NCI-H69 (cell line): ENCODE measurements around the gene IFRD2.
"Not testable (repeated sequence)": the region's sequence is repeated elsewhere in the genome, so short reads cannot be mapped to it uniquely, and the experiment has no call there.

Source experiments
- DNase-seq: peaks from one replicate; lab custom pipeline; 2025; lab: John Stamatoyannopoulos, UW

IFRD2 gene

GRCh38 chr3:50251220-50251619, 41.0 kb downstream of the IFRD2 start:
- no peak for DNase-seq

DNA sequence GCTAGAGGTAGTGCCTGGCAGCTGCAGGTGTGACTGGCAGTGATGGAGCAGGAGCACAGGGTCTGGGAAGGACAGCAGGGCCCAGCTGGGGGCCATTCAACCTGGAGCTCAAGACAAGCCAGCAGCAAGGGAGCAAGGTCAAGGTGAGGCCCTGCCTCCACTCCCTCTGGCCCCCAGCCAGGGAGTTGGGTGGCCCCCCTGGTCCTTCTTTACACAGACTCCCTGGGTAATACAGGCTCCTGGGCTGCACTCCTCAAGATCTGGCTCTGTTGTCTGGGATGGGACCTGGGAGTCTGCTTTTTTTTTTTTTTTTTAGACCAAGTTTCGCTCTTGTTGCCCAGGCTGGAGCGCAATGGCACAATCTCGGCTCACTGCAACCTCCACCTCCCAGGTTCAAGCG, 41.7 kb downstream of the IFRD2 start:
- DNase-seq, result peak; percentile 38

DNA sequence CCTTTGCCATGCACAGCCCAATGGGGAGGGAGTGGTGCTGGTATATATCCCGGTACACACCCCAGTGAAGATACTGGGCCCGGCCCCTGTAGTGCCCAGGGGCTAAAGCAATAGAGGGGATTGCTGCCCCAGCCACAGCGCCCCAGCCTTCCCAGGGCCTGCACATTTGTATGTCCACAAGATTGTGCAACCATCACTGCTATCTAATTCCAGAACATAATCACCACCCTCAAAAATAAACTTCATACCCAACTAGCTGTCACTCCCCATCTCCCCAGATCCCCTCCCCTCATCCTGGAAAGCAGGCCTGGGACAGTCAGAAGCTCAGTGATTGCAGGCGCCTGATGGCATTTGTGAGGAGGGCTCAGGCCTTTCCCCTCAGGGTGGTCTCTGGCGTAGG, 42.8 kb downstream of the IFRD2 start:
- DNase-seq, result no peak

- DNase-seq, result peak; percentile 39
Measured at GRCh38 chr3:50248387-50248786, 43.8 kb downstream of the IFRD2 start.

GRCh38 chr3:50246517-50246954, 45.7 kb downstream of the IFRD2 start:
- peak; percentile 54 for DNase-seq

DNA sequence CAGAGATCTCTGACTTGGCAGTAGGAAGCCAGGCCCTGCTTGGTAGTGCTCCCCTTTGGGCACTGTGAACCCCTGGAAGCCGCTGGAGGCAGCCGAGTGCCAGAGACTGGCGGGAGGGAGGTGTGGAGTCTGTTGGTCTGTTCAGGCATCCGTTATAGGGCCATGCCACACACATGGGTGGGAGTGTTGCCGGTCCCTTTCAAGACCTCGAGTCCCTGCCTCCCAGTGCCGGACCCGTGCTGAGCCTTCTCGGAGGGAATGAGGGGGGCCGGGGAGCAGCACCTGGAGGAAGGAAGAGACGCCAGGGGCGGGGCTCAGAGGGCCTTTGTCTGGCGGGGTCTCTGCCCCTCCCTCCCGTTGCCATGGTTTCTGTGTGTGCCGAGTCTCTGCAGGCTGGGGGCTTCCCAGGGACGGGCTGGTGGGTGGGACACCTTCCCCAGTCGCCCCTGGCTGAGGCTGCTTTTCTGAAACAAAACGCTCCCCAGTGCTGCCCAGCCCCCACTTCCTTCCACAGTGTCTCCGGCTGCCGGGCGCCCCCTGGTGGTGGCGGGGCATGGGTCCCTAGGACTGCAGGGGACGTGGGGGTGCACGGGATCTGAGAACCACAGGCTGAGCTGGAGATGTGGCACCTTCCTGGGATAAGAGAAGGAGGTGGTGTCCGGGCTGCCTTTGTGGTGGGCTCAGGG, 46.3 kb downstream of the IFRD2 start:
- peak; percentile 86 for DNase-seq

GRCh38 chr3:50245251-50245745, 46.9 kb downstream of the IFRD2 start:
- DNase-seq, result no peak

GRCh38 chr3:50244813-50245212, 47.4 kb downstream of the IFRD2 start:
- not testable (repeated sequence) for DNase-seq

DNA sequence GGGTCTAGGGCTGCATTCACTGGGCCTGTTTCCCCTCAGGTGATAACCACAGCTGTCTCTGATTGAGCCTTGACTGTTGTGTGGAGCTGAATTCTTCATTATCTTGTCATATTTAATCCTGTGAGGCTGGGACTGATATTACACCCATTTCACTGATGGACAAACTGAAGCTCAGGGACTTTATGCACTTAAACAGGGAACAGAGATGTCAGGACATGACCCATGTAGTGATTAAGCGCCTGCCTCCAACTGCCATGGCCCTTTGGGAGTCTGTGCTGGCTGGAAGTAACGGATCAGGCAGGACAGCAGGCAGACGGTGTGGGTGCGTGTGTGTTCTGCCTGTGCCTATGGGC, 48.7 kb downstream of the IFRD2 start:
- no peak for DNase-seq

DNA sequence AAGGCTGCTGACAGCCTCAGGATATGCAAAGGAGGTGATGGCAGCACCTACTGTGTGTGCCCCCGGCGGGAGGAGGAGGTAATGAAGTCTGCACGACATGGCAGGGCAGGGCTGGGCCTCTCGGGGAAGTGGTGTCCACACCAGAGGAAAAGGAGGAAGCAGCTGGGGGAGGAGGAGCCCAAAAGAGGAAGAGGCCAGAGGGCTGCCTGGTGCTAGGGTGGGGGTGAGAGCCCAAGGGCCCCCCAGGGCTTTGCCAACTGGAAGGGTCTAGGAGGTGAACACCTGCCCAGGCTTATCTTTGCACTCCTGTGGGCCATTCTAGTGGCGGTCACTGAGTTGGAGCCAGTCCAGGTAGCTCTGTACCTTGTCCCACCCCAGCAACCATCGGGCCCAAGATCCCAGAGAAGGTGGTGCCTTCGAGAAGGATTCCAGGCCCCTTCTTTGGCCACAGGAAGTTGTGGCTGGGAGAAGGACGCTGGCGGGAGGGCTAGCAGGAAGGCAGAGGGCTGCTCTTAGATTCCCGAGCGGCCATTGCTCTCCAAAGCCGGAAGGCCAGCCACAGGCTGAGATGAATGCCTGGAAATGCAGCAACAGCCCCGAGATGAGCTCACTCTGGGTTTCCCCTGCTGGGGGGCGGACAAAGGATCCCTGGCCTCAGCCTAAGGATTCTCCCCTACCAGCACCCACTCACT, 49.2 kb downstream of the IFRD2 start:
- DNase-seq, result no peak

DNA sequence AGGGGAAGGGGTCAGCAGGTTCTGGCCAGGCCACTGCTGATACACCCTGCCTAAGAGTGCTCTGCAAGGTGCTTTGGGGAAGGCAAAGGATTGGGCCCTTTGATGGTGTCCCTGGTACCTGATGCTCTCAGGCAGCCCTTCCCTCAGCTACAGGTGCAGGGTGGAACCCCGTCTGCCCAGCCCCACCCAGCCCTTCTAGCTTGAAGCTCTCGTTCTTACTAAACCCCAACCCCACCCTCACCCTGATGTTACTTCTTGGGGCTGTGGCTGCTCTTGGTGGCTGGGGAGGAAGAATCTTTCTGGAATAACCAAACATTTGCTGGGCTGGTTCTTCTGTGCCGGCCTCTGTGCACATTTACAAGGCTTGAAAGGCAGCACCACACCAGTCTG, 49.9 kb downstream of the IFRD2 start:
- DNase-seq, result no peak

DNA sequence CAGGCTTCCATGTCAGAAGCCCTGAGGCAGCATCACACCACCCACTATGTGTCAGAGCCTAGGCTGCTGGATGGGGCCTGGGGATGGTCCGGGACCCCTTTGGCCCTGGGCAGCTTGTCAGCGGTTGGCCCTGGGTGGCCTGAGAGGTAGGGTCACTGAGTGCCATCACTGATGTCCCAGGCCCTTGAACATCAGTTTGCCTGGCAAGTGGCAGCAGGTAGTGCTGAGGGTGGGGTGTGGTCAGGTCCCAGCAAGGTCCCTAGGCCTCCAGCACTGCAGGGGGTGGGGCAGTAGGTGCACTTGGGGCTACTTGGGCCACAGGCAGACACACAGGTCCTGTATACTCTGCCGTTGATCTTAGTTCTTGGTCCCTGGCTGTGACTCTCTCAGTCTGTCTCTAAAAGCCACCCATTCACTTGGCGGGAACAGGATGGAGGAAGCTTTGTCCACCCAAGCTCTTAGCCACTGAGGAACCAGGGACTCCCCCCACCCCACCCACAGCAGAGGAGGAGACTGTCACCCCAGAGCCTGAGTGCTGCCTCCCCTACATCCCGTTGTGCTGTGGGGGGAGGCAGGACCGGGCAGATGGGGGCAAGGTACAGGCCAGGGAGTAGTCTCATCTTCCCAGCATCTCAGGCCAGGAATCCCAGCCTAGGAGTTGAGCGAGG, 50.4 kb downstream of the IFRD2 start:
- no peak for DNase-seq

- DNase-seq, result peak; percentile 76
Measured at GRCh38 chr3:50241163-50241562, 51.1 kb downstream of the IFRD2 start.

- no peak for DNase-seq
Measured at GRCh38 chr3:50239649-50240048, 52.6 kb downstream of the IFRD2 start.

GRCh38 chr3:50238549-50239026, 53.6 kb downstream of the IFRD2 start:
- DNase-seq, result peak; percentile 57

- DNase-seq, result peak; percentile 87
Measured at GRCh38 chr3:50237754-50238548, 54.3 kb downstream of the IFRD2 start.
